Adipose tissue (tissue), 3 donors: ENCODE measurements around the gene CYTH4. TPM values are rescaled to one million over a fixed set of nuclear protein-coding genes. Genes with fewer than 3 reads are reported as not detected.

Experiments
- H3K27ac ChIP-seq: one replicate; pipeline ENCODE4 v1.5.1; 2013; ENCODE audit warnings: low read depth, low read length
- whole genome bisulfite sequencing, 3 donors: extraction: QIAGEN DNeasy Blood & Tissue Kit; methylation state at CpG; one replicate each; pipeline ENCODE4 v1.1.7; 2013; 5-methylcytosine and 5-hydroxymethylcytosine counted together
- polyA plus RNA-seq, 3 donors: library from polyadenylated mRNA; stranded (reverse); fragments of 200-250 nt; gene quantifications; one replicate each; pipeline ENCODE4 v1.2.3, GENCODE V29; 2013
- donor health status: healthy with polysubstance abuse.
- donor health status: Bipolar disorder and iron deficiency.
- donor health status: healthy.

CYTH4 gene
- polyA plus RNA-seq, 3 donors = 1.9 to 18.1 (median 14.6) TPM

GRCh38 chr22:37331034-37331428 lies 48.7 kb downstream of the CYTH4 start:
- 61 to 66% (median 61%) methylated on average over 7 of the region's 7 CpGs for WGBS, 3 donors
- no peak overlapping the region for H3K27ac ChIP-seq

GRCh38 chr22:37331856-37332536 lies 49.7 kb downstream of the CYTH4 start:
- 55 to 67% (median 67%) methylated on average over 9 of the region's 9 CpGs for WGBS, 3 donors
- H3K27ac ChIP-seq = no peak overlapping the region

GRCh38 chr22:37333724-37334460 lies 51.6 kb downstream of the CYTH4 start:
- WGBS, 3 donors = 30 to 37% (median 34%) methylated on average over 11 of the region's 11 CpGs
- H3K27ac ChIP-seq = no peak overlapping the region

GRCh38 chr22:37334461-37334858 lies 52.2 kb downstream of the CYTH4 start:
- WGBS, 3 donors = 3 to 5% (median 4%) methylated on average over 30 to 42 of the region's 42 CpGs
- H3K27ac ChIP-seq = no peak overlapping the region

- whole genome bisulfite sequencing, 3 donors = 4 to 9% (median 5%) methylated on average over 48 to 50 of the region's 50 CpGs
- H3K27ac ChIP-seq = no peak overlapping the region
Observed at GRCh38 chr22:37334859-37335805, 52.8 kb downstream of the CYTH4 start.

GRCh38 chr22:37335806-37336199 lies 53.5 kb downstream of the CYTH4 start:
- no peak overlapping the region for H3K27ac ChIP-seq
- 31 to 33% (median 31%) methylated on average over 7 of the region's 7 CpGs for WGBS, 3 donors

GRCh38 chr22:37336579-37336978 lies 54.3 kb downstream of the CYTH4 start:
- WGBS, 3 donors = 69 to 78% (median 74%) methylated on average over 8 of the region's 8 CpGs
- no peak overlapping the region for H3K27ac ChIP-seq

- 77 to 83% (median 78%) methylated on average over 8 of the region's 8 CpGs for WGBS, 3 donors
- H3K27ac ChIP-seq = no peak overlapping the region
Observed at GRCh38 chr22:37337204-37337943, 55.1 kb downstream of the CYTH4 start.

- H3K27ac ChIP-seq = no peak overlapping the region
- 87 to 91% (median 90%) methylated on average over 10 of the region's 10 CpGs for WGBS, 3 donors
Observed at GRCh38 chr22:37338539-37339246, 56.4 kb downstream of the CYTH4 start.

GRCh38 chr22:37340331-37341262 lies 58.3 kb downstream of the CYTH4 start:
- no peak overlapping the region for H3K27ac ChIP-seq
- WGBS, 3 donors = 38 to 61% (median 57%) methylated on average over 24 of the region's 24 CpGs

- H3K27ac ChIP-seq = no peak overlapping the region
- WGBS, 3 donors = 74 to 82% (median 78%) methylated on average over 6 of the region's 6 CpGs
Observed at GRCh38 chr22:37342065-37342464, 59.8 kb downstream of the CYTH4 start.

GRCh38 chr22:37343348-37343747 lies 61.0 kb downstream of the CYTH4 start:
- 42 to 66% (median 44%) methylated on average over 11 of the region's 11 CpGs for WGBS, 3 donors
- H3K27ac ChIP-seq = no peak overlapping the region

- H3K27ac ChIP-seq = no peak overlapping the region
- WGBS, 3 donors = 55 to 77% (median 74%) methylated on average over 15 to 17 of the region's 17 CpGs
Observed at GRCh38 chr22:37343863-37344734, 61.8 kb downstream of the CYTH4 start.

- no peak overlapping the region for H3K27ac ChIP-seq
- WGBS, 3 donors = 68 to 87% (median 76%) methylated on average over 13 of the region's 13 CpGs
Observed at GRCh38 chr22:37344735-37345449, 62.6 kb downstream of the CYTH4 start.

- 27 to 44% (median 40%) methylated on average over 13 of the region's 13 CpGs for WGBS, 3 donors
- H3K27ac ChIP-seq = no peak overlapping the region
Observed at GRCh38 chr22:37345863-37346504, 63.7 kb downstream of the CYTH4 start.
